ENCODE results near the gene NDUFS7. TPM values are rescaled to one million over a fixed set of nuclear protein-coding genes. Genes with fewer than 3 reads are reported as not detected.
A peak's percentile ranks its signal among the peaks of the same experiment; 100 is the strongest.

The NDUFS7 gene
- total RNA-seq, 1 donor from 2014 or later: 83.3 TPM

GRCh38 chr19:1406774-1407527, 23.2 kb downstream of the NDUFS7 start:
- TF ChIP-seq CTCF (conservative IDR thresholded peaks at IDR 0.05): peak; percentile 76
- Mint-ChIP-seq H3K27ac (peak overlapping the region; percentile 96), H3K9me3 (no peaks in the 10 kb centered on the region), H3K4me1 (ENCODE audit: unreplicated experiment) (peaks cover 36% of the 10 kb centered on the region), H3K4me3 (peak overlapping the region; percentile 86), H3K36me3 (peaks cover 3% of the 10 kb centered on the region), H3K27me3 (no peaks in the 10 kb centered on the region)
- peak; percentile 100 for DNase-seq (ENCODE audit: extremely low spot score, unreplicated experiment)

GRCh38 chr19:1407528-1408299, 24.0 kb downstream of the NDUFS7 start, which contains the start of gene DAZAP1:
Gene DAZAP1, plus strand, starts transcription at chr19:1407586. Its CDS starts 188 bp downstream, at chr19:1407774.
- H3K27ac Mint-ChIP-seq: peak within 1 kb of the TSS; percentile 96
- peaks cover 34% of the 10 kb centered on the region for H3K4me1 Mint-ChIP-seq (ENCODE audit: unreplicated experiment)
- TF ChIP-seq CTCF (conservative IDR thresholded peaks at IDR 0.05): no peak
- H3K27me3 Mint-ChIP-seq: no peaks in the 10 kb centered on the region
- DNase-seq (ENCODE audit: extremely low spot score, unreplicated experiment): no peak
- peak within 1 kb of the TSS; percentile 96 for H3K4me3 Mint-ChIP-seq
- H3K36me3 Mint-ChIP-seq: peaks cover 3% of the 10 kb centered on the region
- H3K9me3 Mint-ChIP-seq: no peaks in the 10 kb centered on the region

GRCh38 chr19:1408300-1409203, 24.8 kb downstream of the NDUFS7 start:
- Mint-ChIP-seq H3K4me1 (ENCODE audit: unreplicated experiment) (peaks cover 27% of the 10 kb centered on the region), H3K9me3 (no peaks in the 10 kb centered on the region), H3K36me3 (peaks cover 3% of the 10 kb centered on the region), H3K27me3 (no peaks in the 10 kb centered on the region), H3K4me3 (peak overlapping the region; percentile 96), H3K27ac (peak overlapping the region; percentile 97)
- no peak for TF ChIP-seq CTCF (conservative IDR thresholded peaks at IDR 0.05)
- no peak for DNase-seq (ENCODE audit: extremely low spot score, unreplicated experiment)

GRCh38 chr19:1409204-1410005, 25.7 kb downstream of the NDUFS7 start:
- Mint-ChIP-seq H3K4me3 (peak overlapping the region; percentile 96), H3K4me1 (ENCODE audit: unreplicated experiment) (peaks cover 27% of the 10 kb centered on the region), H3K27ac (peak overlapping the region; percentile 97), H3K9me3 (no peaks in the 10 kb centered on the region), H3K27me3 (no peaks in the 10 kb centered on the region), H3K36me3 (peaks cover 3% of the 10 kb centered on the region)
- no peak for DNase-seq (ENCODE audit: extremely low spot score, unreplicated experiment)
- TF ChIP-seq CTCF (conservative IDR thresholded peaks at IDR 0.05): no peak

Data from type B pancreatic cell (in vitro differentiated cells).